ENCODE measurements around the gene WDR82. TPM values are rescaled to one million over a fixed set of nuclear protein-coding genes. Genes with fewer than 3 reads are reported as not detected.

The WDR82 gene
- total RNA-seq, 4 donors from 2014 or later, result 14.6 to 44.9 (median 40.8) TPM

DNA sequence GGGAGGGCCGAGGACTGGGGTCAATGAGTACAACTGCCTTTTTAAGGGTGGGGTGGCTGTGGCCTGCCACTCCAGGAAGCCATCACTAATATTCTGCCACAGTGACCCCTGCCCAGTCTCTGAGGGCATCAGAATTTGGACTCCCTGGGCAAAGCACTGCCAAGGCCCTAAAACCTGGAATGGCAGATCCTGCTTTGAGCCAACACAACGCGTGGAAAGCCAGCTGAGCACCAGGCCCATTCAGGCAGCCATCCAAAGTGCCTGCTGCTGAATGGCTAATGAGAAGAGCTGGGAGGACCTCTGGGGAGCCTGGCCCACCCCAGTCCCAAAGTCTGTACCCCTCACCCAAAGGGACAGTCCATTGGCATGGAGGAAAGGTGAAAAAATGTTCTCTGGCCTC lies 44.5 kb downstream of the WDR82 start:
- H3K27me3 ChIP-seq, result no peaks in the 10 kb centered on the region
- no peak for DNase-seq
- intact Hi-C loops (cut with DNase I; ENCODE audit: low total_unique reads), result no loop called here
- in situ Hi-C loops (cut with MboI; ENCODE audit: low pct_ligation_motif_present in 1 of 4, low pct_unique_long_range_greater_than_20kb in 1 of 4, low sequenced_read_pairs in 3 of 4), result loop anchor here (5.0 to 25.0 kb wide), 4 partner anchors 51 to 108 kb away; partner anchors contain the start of gene GLYCTK (in 2 of the 4)
- no peaks in the 10 kb centered on the region for H3K9me3 ChIP-seq
- peaks cover 21 to 27% (median 23%) of the 10 kb centered on the region in 4 donors for H3K4me1 ChIP-seq
- TF ChIP-seq, protein P1, sequence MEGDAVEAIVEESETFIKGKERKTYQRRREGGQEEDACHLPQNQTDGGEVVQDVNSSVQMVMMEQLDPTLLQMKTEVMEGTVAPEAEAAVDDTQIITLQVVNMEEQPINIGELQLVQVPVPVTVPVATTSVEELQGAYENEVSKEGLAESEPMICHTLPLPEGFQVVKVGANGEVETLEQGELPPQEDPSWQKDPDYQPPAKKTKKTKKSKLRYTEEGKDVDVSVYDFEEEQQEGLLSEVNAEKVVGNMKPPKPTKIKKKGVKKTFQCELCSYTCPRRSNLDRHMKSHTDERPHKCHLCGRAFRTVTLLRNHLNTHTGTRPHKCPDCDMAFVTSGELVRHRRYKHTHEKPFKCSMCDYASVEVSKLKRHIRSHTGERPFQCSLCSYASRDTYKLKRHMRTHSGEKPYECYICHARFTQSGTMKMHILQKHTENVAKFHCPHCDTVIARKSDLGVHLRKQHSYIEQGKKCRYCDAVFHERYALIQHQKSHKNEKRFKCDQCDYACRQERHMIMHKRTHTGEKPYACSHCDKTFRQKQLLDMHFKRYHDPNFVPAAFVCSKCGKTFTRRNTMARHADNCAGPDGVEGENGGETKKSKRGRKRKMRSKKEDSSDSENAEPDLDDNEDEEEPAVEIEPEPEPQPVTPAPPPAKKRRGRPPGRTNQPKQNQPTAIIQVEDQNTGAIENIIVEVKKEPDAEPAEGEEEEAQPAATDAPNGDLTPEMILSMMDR (IDR thresholded peaks at IDR 0.05), result no peak
- no peak for TF ChIP-seq POLR2A (IDR thresholded peaks at IDR 0.05)
- no peak for TF ChIP-seq POLR2AphosphoS5 (IDR thresholded peaks at IDR 0.05)
- no peak for TF ChIP-seq EP300 (IDR thresholded peaks at IDR 0.05; ENCODE audit: low read depth)
- H3K4me3 ChIP-seq, result no peak overlapping the region
- WGBS, 2 donors (ENCODE audit: low coverage in 1 of 2), result 80% methylated on average over 3 of the region's 3 CpGs; no CpG with 5 or more reads in 1 of the 2 donors
- H3K27ac ChIP-seq, result no peak overlapping the region
- H3K36me3 ChIP-seq, result peaks cover 0 to 18% (median 5%) of the 10 kb centered on the region in 4 donors

DNA sequence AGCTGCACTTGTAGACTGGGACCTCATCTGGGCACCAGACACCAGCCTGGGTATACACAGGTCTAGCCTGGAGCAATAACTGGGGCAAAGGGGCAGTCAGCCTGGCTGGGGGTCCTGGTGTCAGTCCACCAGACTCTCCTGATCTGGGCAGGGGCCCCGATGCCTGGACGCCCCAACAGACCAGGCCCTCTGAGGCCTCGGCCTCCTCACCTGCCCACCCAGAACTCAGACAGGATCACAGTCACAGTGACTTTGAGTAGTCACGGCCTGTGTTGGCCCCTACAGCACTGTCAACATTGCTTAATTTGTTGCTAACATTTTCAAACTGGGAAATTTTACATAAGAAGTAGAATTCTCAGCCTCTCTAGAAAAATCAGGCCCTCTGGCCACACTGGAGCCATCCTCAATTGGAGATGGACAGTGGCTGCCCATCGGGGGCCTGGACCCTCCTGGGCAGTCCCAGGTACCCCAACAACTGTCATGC lies 45.3 kb downstream of the WDR82 start:
- in situ Hi-C loops (cut with MboI; ENCODE audit: low pct_ligation_motif_present in 1 of 4, low pct_unique_long_range_greater_than_20kb in 1 of 4, low sequenced_read_pairs in 3 of 4), result loop anchor here (5.0 to 25.0 kb wide), 4 partner anchors 52 to 109 kb away; partner anchors contain the start of gene GLYCTK (in 2 of the 4)
- Histone ChIP-seq H3K36me3 (peaks cover 0 to 23% (median 7%) of the 10 kb centered on the region in 4 donors), H3K9me3 (no peaks in the 10 kb centered on the region), H3K27me3 (no peaks in the 10 kb centered on the region), H3K4me1 (peaks cover 19 to 24% (median 20%) of the 10 kb centered on the region in 4 donors), H3K27ac (no peak overlapping the region), H3K4me3 (no peak overlapping the region)
- no peak for TF ChIP-seq EP300 (IDR thresholded peaks at IDR 0.05; ENCODE audit: low read depth)
- no peak for TF ChIP-seq POLR2AphosphoS5 (IDR thresholded peaks at IDR 0.05)
- TF ChIP-seq, protein P1 (IDR thresholded peaks at IDR 0.05), result no peak
- no peak for TF ChIP-seq POLR2A (IDR thresholded peaks at IDR 0.05)
- 93% methylated on average over 5 of the region's 5 CpGs; no CpG with 5 or more reads in 1 of the 2 donors for WGBS, 2 donors (ENCODE audit: low coverage in 1 of 2)
- intact Hi-C loops (cut with DNase I; ENCODE audit: low total_unique reads), result no loop called here
- DNase-seq, result no peak

DNA sequence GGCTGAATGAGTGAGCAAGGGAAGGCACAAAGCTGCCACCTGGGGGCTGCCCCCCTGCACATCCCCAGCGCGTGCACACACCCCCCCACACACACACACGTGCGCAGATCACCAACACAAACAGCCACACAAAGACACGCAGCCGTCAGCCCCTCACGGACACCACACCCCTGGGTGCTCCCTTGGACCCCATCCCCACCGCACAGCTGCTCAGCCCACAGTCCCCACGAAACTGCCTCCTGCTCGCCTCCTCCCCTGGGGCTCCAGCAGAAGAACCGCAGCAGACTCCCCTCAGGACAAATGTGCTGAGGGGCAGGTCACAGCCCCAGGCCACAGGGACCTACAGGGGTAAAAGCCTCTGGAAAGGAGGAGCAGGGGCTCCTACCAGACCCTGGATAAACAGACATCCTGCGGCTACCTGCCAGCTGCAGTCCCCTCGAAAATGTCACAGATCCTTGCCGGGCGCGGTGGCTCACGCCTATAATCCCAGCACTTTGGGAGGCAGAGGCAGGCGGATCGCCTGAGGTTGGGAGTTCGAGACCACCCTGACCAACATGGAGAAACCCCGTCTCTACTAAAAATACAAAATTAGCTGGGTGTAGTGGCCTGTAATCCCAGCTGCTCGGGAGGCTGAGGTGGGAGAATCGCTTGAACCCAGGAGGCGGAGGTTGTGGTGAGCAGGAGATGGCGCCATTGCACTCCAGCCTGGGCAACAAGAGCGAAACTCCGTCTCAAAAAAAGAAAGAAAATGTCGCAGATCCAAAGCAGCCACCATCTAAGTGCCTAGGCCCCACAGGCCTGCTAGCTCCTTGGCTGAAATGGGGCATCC lies 46.0 kb downstream of the WDR82 start:
- peaks cover 12 to 17% (median 14%) of the 10 kb centered on the region in 4 donors for H3K4me1 ChIP-seq
- H3K4me3 ChIP-seq, result no peak overlapping the region
- 85% methylated on average over 28 of the region's 28 CpGs; no CpG with 5 or more reads in 1 of the 2 donors for WGBS, 2 donors (ENCODE audit: low coverage in 1 of 2)
- peaks cover 0 to 23% (median 7%) of the 10 kb centered on the region in 4 donors for H3K36me3 ChIP-seq
- TF ChIP-seq POLR2AphosphoS5 (IDR thresholded peaks at IDR 0.05), result no peak
- TF ChIP-seq, protein P1 (IDR thresholded peaks at IDR 0.05), result no peak
- no peak for TF ChIP-seq EP300 (IDR thresholded peaks at IDR 0.05; ENCODE audit: low read depth)
- TF ChIP-seq POLR2A (IDR thresholded peaks at IDR 0.05), result no peak
- in situ Hi-C loops (cut with MboI; ENCODE audit: low pct_ligation_motif_present in 1 of 4, low pct_unique_long_range_greater_than_20kb in 1 of 4, low sequenced_read_pairs in 3 of 4) (loop anchor here (5.0 to 25.0 kb wide), 4 partner anchors 52 to 110 kb away; partner anchors contain the start of gene GLYCTK (in 2 of the 4)), intact Hi-C loops (cut with DNase I; ENCODE audit: low total_unique reads) (no loop called here)
- DNase-seq, result no peak
- no peaks in the 10 kb centered on the region for H3K9me3 ChIP-seq
- no peaks in the 10 kb centered on the region for H3K27me3 ChIP-seq
- H3K27ac ChIP-seq, result no peak overlapping the region
